Fibroblast of skin of abdomen (primary cell): ENCODE results near the gene ANK3.
A peak's percentile ranks its signal among the peaks of the same experiment; 100 is the strongest.

Experiments
- DNase-seq: peaks from one replicate; pipeline ENCODE4 v3.0.0-alpha.2; 2013

ANK3 gene

DNA sequence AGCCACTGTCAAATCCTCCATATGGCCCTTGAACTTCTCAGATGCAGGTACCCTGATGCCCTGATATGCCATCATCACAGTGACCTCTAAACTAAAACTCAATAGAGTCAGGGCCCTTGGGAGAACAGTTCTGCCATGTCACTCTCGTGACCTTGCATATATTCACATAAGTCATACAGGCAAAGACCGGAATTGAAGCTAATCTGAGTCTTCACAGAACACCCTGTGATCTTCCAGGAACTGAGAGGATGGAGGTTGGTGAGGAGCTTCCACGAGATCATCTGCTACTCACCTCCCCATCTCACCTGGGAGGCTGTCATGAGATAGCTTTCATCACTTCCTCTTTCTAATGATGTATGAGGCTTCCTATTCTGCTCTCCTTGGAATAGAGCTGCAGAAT is 254.7 kb downstream of the ANK3 start:
- no peak for DNase-seq

DNA sequence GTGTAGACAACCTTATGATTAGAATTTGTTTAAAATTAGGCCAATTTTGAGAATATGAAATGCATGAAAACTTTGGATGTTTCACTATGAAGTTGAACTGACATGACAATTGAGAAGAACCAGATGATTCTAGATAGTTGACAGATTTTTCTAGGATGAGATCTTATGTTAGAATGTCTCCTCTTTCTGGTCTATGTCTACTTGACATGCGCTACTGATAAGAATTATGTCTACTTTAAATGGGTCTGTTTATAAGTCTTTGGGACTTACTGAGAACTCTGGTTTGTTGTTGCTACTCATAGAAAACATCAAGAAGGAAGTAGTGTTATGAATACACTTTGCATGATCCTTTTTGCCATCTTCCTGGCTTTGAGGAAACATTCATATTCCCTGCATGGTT is 255.1 kb downstream of the ANK3 start:
- DNase-seq: no peak

DNA sequence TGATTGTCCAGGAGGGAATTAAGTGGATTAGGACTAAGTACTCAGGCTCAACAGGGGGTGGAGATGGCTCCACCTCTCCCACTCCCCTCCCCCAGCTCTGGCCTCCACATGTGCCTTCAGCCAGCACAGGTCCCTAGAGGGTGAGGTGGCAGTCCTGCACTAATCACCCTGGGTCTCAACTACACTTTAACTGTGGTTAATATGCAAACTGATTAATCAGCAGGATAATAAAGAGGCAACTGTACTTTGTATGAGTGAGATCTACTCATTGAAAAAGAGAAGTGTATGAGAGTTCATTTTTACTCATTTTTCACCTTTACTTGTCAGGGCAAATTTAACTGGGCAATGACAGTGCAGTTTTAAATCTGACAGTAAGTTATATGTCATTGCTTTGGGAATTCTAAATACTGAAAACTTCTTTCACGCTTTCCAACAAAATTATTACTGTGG is 259.5 kb downstream of the ANK3 start:
- no peak for DNase-seq

DNA sequence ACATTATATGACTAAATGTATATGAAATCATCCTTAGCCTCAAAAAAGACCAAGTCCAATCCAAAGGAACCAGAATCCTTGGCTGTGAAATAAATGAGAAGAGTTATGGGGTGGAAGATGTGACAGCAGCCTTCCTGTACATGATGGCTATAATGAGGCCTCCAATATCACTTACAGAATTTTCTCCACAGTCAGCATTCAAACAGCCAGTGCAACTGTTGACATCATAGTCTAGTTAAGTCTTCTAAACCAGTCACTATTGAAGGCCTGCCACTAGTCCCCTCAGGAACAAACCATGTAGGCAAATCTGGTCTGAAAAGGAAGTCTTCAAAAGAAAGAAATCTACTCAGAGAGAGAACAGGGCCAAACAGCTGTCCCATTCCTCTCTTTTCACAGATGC is 263.8 kb downstream of the ANK3 start:
- no peak for DNase-seq

DNA sequence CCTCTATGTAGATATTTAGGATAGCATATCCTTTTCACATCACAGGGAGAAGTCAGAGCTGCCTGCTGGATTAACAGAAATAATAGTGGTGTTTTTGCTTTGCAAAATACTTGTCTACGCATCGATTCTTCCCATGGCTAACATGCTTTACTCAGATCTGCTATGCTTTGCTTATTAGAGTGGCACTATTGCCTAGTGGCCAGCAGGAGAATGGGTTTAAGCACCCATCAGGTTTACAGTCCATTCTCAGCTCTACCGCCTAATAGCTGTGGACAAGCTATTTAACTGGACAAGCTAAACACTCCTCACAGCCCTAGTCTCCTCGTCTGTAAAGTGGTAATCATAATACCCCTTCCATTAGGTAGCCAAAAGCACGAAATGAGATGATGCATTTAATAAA is 265.1 kb downstream of the ANK3 start:
- no peak for DNase-seq

DNA sequence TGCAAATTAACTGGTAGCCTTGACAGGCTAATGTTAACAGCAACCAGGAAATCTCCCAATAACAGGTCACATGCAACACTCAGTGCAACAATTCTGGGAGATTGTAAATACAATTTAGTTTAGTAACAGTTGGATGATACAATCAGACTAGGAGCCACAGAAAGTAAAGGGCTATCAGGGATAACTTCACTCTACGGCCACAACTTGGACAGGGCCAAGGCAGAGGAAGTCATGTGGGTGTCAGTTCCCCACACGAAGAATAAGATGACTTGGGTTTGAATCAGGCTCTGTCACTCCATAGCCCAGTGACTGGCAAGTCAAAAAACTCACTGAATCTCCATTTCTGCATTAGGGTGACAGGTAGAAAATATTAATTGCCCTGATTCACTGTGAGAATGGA is 266.0 kb downstream of the ANK3 start:
- no peak for DNase-seq

DNA sequence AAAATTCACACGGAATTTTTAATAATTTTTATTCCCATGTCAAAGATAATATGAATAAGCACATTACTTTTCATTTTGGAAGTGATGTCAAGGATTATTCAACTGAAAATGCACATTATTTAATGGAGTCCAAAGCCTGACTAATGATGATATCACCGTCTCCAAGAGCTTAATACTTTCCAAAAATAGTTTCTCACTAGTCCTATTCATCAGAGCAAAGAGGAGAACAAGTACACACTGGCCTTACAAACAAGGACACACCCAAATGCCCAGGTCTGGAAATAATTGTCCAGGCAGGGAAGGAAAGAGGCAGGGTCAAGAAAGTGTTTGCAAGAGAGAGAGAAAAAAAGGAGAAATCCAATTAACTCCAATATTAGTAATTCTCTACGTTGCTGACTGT is 266.5 kb downstream of the ANK3 start:
- peak; percentile 68 for DNase-seq

DNA sequence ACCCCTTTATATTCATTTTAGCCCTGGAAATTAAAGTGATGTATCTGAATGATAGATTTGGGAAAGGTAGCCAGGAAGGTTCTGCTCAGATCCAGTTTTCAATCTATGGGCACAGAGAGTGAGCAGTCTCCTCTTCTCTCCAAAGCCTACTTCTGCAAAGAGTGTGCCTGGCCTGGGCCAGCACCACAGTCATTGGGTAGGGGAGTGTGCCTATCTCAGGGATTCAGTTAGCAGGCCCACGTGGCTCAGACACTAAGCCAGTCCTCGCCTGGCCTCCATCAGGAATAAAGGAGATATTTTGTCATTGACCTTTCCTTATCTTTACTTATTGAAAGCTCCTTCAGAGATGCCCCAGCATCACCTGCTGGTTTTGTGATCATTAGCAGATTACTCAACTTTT is 267.5 kb downstream of the ANK3 start:
- no peak for DNase-seq

DNA sequence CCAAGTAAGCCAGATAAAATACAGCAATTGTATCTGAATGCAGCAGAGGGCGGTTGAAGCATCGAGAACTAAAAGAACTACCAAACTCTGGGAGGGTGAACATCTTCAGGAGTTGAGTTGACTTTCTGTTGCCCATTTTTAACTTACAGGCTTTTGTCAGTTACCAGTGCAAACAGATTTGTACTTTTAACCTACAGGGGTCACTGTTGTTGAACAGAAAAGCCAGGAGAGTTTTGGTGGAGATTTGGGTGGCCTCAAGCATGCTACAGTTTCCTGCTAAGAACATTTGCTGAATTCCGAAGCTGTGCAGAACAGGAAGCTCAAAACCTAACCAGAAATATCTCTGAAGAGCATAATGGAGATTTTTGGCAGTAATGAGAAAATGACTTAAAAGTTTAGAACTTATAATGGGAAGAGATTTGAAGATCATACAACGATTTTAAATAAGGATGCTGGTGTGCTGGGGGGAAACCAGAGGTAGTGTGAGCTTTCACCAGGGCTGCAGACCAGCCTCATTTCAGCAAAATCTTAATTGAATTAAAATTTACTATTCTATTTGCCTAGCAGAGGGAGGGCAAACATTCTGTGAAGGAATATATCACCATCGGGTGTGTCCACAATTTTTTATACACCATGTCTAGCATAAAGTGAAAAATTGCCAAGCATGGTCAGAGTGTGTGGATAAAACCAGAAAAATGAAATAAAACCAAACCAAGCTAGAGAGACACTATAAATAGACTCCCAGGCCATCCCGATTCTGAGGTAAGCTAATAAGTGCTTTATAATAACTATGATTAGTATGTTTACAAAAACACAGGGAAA is 274.7 kb downstream of the ANK3 start:
- DNase-seq: peak; percentile 77

DNA sequence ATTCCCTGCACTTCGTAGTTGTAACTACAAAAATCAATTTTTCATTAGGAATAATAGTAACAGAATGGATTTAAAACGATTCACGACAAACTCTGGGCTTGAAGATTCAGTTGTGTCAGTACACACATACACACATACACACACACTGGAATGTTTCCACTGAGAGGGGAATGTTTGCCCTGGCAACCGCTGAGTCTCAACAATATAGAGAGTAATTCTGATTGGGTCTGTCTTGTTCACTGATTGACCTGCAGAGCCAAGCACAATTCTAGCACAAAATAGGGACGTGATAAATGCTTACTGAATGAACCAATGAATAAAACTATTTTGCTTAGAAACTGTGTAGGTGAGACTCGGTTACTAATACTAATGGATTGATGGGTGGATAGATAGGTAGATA is 278.9 kb downstream of the ANK3 start:
- no peak for DNase-seq

DNA sequence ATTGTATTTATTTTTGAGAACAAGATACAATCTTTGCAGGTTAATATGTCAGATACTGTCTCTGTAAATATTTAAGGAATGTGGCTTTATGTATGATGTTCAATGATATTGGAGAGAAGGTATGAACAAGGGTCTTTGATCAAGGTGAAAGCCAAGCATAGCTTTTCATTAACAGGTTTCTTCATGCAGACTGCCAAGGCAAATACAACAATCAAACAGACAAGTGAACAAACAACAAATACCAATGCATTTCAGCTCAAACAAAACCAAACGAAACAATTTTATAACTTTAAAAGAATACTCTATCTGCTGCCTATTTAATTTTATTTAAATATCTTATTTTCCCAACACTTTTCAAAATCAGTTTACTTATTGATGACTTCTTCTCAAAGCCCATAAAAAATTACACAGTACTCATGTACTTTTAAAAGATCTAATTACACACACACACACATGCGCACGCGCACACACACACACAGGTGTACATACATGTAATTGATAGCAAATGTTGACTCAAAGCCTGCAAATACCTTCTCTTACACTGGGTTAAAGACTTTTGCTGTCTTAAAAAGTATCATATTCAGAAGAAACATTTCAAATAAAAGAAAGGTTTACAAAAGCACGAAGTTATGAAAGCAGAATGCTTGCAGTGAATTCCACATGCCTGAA is 282.2 kb downstream of the ANK3 start:
- no peak for DNase-seq

DNA sequence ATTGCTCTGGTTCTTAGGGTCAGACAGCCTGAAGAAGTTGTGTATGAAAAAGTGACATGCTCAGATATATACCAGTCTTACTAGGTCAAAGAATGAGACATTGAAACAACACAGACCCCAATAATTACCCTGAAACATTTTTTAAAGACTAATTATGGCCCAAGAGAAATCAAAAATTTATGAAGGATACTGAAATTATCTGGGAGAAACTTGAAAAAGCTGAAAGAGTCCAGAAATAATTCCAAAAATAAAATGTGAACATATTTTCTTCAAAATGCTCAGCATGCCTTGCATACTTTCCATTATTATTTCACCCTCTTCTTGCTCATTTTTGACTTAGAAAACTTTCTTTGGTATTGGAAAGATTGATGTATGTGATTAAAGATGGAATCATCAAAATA is 284.4 kb downstream of the ANK3 start:
- DNase-seq: peak; percentile 38

DNA sequence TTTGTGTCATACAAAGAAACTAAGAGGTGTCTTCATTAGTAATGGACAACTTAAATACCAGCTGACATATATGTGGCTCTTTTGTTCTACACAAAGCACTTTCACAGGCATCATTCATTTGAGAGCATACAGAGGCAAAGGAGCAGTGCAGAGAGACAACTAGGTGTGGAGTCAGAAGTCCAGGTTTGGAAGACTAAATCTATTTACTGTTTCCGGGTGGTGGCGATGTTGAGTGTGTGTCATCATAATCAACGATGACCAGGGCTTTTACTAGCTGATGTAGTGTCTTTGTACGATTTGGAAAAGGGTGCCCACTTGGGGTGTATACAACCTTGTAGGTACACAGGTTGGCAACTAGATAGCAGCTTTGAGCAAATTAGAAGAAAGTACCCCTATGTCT is 287.9 kb downstream of the ANK3 start:
- DNase-seq: no peak

DNA sequence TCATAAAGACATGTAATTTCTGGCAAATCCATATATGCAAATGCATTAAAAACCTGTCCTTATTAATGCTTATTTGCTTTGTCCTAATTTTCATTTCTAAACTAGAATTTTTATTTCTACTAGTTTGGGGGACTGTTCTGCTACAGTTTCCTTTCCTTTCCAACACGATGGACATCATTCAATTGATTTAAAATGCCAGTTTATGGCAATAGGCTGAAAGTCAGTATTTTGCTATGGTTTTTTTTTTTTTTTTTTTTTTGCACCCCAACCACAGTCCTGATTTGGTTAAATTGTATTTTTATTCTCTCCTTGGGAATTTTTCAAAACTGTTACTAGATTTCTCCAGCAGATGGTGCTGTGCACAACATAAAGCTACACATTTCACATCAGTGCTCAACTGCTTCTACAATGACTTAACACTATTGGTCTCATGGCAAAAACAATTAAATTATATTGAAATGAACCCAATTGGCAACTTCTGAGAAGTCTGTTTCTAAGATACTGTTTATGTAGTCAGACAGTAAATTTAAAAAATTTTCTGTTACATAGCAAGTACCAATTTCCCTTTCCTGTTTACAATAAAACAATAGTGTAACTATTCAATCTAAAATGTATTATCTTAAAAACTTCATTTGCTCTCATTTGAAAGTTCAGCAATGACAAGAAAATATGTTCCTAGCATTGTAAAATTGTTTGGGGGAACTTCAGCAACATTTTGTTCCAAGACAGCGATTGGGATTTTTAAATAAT is 289.5 kb downstream of the ANK3 start:
- peak; percentile 58 for DNase-seq

DNA sequence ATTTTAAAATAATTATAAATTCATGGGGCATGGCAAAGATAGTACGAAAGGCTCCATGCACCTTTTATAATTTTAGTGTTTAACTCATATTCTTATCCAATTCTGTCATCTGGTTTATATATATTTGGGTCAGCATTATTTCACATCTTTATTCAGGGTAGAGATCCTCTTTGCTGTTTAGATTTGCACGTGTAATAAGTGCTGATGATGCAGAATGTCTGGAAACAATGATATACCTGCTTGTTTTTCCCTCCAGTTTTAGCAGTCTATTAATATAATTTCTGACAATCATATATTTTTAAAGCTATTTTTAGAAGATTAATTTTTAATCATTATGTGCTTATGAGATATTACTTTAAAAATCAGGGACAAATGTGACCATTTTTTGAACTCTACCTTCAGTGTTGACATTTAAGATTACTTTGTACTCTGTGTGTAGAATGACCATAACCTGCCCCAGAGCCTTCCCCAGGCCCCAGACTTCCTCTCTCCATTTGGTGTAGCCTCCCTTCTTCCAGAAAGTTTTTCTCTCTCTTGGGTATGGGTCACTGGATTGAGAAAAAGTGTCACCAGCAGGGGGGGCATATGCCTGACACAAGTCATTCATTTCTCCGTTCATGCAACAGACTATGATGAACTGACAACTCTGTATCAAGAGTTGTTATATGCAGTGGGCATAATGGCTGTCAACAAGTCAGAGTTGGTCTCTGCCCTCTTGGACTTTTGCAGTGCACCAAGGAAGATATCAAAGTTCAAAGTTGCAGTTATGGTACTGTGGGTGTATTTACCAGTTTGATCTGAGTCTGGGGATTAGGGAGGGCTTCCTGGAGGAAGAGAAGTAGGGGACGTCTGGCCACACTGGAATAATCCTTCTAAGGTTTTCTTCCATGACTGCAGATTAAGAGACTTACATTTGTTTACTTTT is 290.7 kb downstream of the ANK3 start:
- DNase-seq: no peak

DNA sequence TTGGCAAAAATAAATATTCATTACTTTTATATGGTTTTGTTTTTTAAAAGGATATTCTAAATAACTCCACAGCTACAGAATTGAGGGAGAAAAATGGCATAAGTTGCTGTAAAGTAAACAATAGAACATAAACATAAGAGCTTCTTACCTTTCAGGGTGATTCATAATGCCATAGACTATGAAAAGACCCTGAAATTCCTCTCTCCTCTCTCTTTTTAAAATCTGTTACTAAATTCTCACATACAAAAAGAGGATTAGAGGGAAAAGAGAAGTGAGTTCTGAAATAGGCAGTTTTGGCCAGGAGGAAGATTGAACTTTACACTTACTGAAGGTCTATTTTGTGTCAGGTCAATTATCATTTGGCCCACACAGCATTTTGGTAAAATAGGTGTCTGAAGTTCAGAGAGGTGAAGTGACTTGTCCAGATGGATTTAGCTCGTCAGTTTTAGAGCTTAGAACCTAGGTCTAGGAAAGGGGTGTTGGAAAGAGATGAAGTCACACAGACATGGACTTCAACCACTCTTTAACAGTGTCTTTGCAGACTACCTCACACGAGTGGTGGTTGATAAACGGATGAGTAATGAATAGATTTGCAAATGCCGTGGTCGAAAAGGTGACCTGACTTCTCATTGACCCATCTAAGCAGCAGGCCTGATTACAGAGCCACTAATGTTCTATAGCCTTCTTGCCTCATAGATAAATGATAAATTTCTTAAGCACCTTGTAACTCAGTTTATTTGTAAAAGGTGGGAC is 292.7 kb downstream of the ANK3 start:
- no peak for DNase-seq

DNA sequence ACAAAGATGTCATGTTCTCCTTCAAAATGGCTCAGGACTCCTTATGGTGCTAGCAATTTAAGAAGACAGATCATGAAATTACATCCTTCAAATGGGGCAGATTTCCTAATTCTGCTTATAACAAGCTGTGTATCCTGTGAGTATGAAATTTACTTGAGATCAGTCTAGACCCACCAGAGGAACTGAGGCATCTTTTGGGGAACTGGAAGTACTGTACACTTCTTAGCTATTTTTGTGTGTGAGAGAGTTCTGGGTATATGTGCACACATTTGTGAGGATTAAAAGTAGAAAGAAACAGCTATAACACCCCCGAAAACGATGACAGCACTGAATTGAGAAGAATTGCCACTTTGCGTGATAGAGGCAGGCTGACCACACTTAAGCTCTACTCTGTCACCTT is 296.4 kb downstream of the ANK3 start:
- DNase-seq: no peak

DNA sequence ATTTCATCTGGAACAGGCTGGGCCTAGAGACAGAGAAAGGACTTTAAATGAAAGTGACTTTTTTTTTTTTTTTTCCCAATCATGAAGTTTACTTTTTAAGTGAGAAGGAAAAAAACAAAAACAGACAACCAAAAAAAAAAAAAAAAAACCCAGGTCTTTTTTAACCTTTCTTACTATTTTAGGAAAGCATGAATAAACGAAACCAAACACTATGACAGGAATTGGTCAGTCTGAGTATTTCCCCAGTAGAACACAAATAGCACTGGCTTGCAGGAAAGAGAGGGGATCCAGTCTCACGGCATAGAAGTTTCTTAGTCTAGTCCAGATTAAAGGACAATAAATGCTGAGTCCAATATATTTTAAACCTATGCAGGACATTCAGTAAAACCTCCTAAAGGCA is 302.8 kb downstream of the ANK3 start:
- no peak for DNase-seq

DNA sequence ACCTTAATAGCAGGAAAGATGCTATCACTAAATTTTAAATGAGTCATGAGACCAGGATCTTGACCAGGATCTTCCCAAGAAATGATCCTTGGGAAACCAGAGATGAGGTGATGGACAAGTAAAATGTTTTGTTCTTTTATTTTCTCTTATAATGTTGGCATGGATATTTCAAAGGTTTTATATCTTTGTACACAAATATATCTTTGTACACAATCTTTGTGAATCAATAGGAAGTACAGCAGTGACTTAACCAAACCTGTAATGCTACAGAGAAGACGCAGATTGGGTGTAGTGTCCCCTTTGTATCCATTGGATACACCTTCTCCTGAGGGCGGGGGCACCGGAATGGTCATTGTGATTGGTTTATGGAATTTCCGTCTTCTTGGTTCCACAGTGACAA is 303.3 kb downstream of the ANK3 start:
- DNase-seq: no peak

DNA sequence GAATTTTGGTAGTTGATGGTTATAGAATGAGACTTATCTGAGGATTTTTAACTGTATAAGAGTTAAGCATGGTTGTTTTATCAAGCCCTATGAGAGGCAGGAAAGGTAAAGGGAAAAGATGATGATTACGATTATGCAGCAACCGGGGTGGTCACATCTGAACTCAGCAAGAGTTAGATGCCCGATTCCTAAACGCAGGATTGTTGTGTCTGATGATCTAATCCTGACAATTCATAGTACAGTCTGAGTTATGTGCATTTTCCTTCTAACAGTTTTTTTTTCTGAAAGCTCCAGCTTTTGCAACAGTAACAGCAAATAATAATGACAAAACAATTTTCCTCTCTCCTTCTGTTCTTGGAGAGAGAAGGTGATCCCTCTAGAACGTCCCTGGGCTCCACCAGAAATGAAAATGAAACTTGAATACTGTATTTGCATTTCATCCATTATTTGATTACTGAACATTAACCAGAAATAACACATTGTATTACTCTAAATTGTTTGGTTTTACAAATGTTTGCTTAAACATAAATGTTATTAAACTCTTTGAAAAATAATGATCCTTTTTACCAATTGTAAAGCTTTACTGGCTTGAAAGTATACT is 306.8 kb downstream of the ANK3 start:
- no peak for DNase-seq

DNA sequence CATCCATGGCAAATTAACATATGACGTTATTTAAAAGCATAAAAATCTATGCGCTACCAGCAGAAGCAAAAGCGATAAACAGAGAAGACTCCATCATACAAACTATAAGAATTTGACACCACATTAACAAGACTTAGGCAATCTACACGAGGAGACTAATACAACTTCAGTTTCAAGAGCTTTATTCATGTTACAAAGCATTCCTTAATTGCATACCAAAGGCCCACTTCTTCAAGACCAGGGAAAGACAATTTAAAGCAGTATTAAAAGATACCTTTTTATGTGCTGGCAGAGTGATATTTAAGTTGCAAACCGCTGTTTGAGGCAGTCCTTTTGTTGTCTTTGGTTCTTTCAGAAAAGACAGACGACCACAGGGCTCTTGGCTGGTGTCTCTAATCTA is 307.3 kb downstream of the ANK3 start:
- DNase-seq: peak; percentile 10
